Left lung (tissue), 10 donors: ENCODE results near the gene ADCY6. TPM values are rescaled to one million over a fixed set of nuclear protein-coding genes. Genes with fewer than 3 reads are reported as not detected.

ENCODE experiments used
- ATAC-seq: fragments of 200-7000 bp; cut with Tn5 transposase; one replicate; pipeline ENCODE4 v1.9.1; 2020; ENCODE audit warnings: moderate library complexity
- DNase-seq, 4 donors: peaks; one replicate each; pipeline ENCODE4 v3.0.0-alpha.2; 2013 to 2020
- H3K27ac ChIP-seq, 2 donors: fragments of 200-600 bp; sonication (generic) in 1 of 2; one replicate each; pipeline versions ENCODE4 v1.5.0 to v1.8.0; 2020 to 2021
- H3K27me3 ChIP-seq, 2 donors: fragments of 200-600 bp; sonication (generic) in 1 of 2; one replicate each; pipeline versions ENCODE4 v1.5.0 to v1.8.0; 2020 to 2021
- H3K36me3 ChIP-seq, 2 donors: fragments of 200-600 bp; sonication (generic) in 1 of 2; one replicate each; pipeline versions ENCODE4 v1.5.0 to v1.8.0; 2020 to 2021
- H3K4me1 ChIP-seq, 2 donors: fragments of 200-600 bp; one replicate each; pipeline ENCODE4 v1.8.0; 2021
- H3K4me3 ChIP-seq, 2 donors: fragments of 200-600 bp; sonication (generic) in 1 of 2; one replicate each; pipeline versions ENCODE4 v1.5.0 to v1.8.0; 2020 to 2021; ENCODE audit warnings: mild to moderate bottlenecking in 1 of 2
- H3K9me3 ChIP-seq, 2 donors: fragments of 200-600 bp; sonication (generic) in 1 of 2; one replicate each; pipeline versions ENCODE4 v1.5.0 to v1.8.0; 2020 to 2021
- CTCF ChIP-seq, 2 donors: fragments of 200-600 bp; sonication (generic) in 1 of 2; IDR thresholded peaks; one replicate each; pipeline versions ENCODE4 v1.5.0 to v1.8.0; 2021; ENCODE audit warnings: antibody characterized with exemption in 2 of 2
- intact Hi-C, 2 donors: fragments of 100-400 bp; cut with DNase I; formaldehyde crosslinking; loops; one replicate each; pipeline versions ENCODE4 v1.11.2 to v1.14.2; 2022
- polyA plus RNA-seq, 6 donors: library from polyadenylated mRNA; unstranded; fragments of 120-200 nt; gene quantifications; one replicate each; pipeline ENCODE4 v1.2.1, GENCODE V29; 2013; ENCODE audit not compliant: insufficient read length in 6 of 6
- total RNA-seq, 2 donors: library from RNA; stranded (reverse); fragmentation: NEBNext Ultra II Directional; extraction: Animal tissue kit (Norgen Biotek cat#: 25700); gene quantifications; one replicate each; pipeline ENCODE4 v1.2.1, GENCODE V29; 2021
- donor health status: DM: no; HTN: yes; CAD: no.
- donor health status: DM: no; HTN: no; CAD: no.

ADCY6 gene
- total and polyA plus RNA-seq, 8 donors = 33.0 to 67.0 (median 56.3) TPM

GRCh38 chr12:48800457-48800856 is 11.6 kb upstream of the ADCY6 start:
- TF ChIP-seq CTCF (IDR thresholded peaks at IDR 0.05) = no peak
- no peak overlapping the region for H3K4me3 ChIP-seq
- peaks cover 0 to 16% of the 10 kb centered on the region in 2 donors for H3K27me3 ChIP-seq
- H3K4me1 ChIP-seq = peaks cover 0 to 7% of the 10 kb centered on the region in 2 donors
- no peak for DNase-seq
- ATAC-seq = no peak
- H3K36me3 ChIP-seq = no peaks in the 10 kb centered on the region
- no peaks in the 10 kb centered on the region for H3K9me3 ChIP-seq
- intact Hi-C loops = no loop called here
- H3K27ac ChIP-seq = no peak overlapping the region

- peak; percentile 76 for ATAC-seq
- H3K27me3 ChIP-seq = peaks cover 0 to 16% of the 10 kb centered on the region in 2 donors
- peak in 1 of 4 donors; percentile 48 for DNase-seq
- TF ChIP-seq CTCF (IDR thresholded peaks at IDR 0.05) = no peak
- H3K36me3 ChIP-seq = no peaks in the 10 kb centered on the region
- no peak overlapping the region for H3K4me3 ChIP-seq
- H3K27ac ChIP-seq = no peak overlapping the region
- intact Hi-C loops = loop anchor here in 1 of 2 donors (5.0 kb wide), 1 partner anchor 45 kb away; no protein-coding TSS in a partner anchor
- H3K4me1 ChIP-seq = peaks cover 0 to 13% of the 10 kb centered on the region in 2 donors
- H3K9me3 ChIP-seq = no peaks in the 10 kb centered on the region
Observed at GRCh38 chr12:48796976-48797375, 8.1 kb upstream of the ADCY6 start.

- intact Hi-C loops = loop anchor here in 1 of 2 donors (5.0 kb wide), 1 partner anchor 44 kb away; no protein-coding TSS in a partner anchor
- no peak overlapping the region for H3K27ac ChIP-seq
- peaks cover 0 to 13% of the 10 kb centered on the region in 2 donors for H3K27me3 ChIP-seq
- H3K9me3 ChIP-seq = no peaks in the 10 kb centered on the region
- H3K4me3 ChIP-seq = no peak overlapping the region
- DNase-seq = peak in 2 of 4 donors; percentile 48 to 78
- H3K36me3 ChIP-seq = no peaks in the 10 kb centered on the region
- peak; percentile 81 to 94 for TF ChIP-seq CTCF (IDR thresholded peaks at IDR 0.05)
- peaks cover 0 to 13% of the 10 kb centered on the region in 2 donors for H3K4me1 ChIP-seq
- peak; percentile 98 for ATAC-seq
Observed at GRCh38 chr12:48795550-48796455, 6.9 kb upstream of the ADCY6 start.

GRCh38 chr12:48794870-48795269 is 6.0 kb upstream of the ADCY6 start:
- no peak overlapping the region for H3K27ac ChIP-seq
- no peaks in the 10 kb centered on the region for H3K9me3 ChIP-seq
- H3K4me1 ChIP-seq = peaks cover 0 to 13% of the 10 kb centered on the region in 2 donors
- DNase-seq (no peak), ATAC-seq (peak; percentile 2)
- peaks cover 0 to 10% of the 10 kb centered on the region in 2 donors for H3K27me3 ChIP-seq
- H3K36me3 ChIP-seq = no peaks in the 10 kb centered on the region
- intact Hi-C loops = loop anchor here in 1 of 2 donors (5.0 kb wide), 1 partner anchor 43 kb away; no protein-coding TSS in a partner anchor
- no peak for TF ChIP-seq CTCF (IDR thresholded peaks at IDR 0.05)
- H3K4me3 ChIP-seq = no peak overlapping the region

- Histone ChIP-seq H3K9me3 (no peaks in the 10 kb centered on the region), H3K4me1 (peaks cover 0 to 23% of the 10 kb centered on the region in 2 donors), H3K27ac (no peak overlapping the region), H3K36me3 (no peaks in the 10 kb centered on the region), H3K4me3 (no peak overlapping the region), H3K27me3 (peaks cover 0 to 16% of the 10 kb centered on the region in 2 donors)
- no peak for DNase-seq
- intact Hi-C loops = no loop called here
- no peak for TF ChIP-seq CTCF (IDR thresholded peaks at IDR 0.05)
- ATAC-seq = no peak
Observed at GRCh38 chr12:48793696-48794095, 4.8 kb upstream of the ADCY6 start.
